Activated gamma-delta T cell treated with anti-CD3 and anti-CD28 coated beads, Interleukin-2, amount 50 U/mL, for 16 hours (primary cell): ENCODE results near the gene KLHL21.

Experiments used
- DNase-seq: peaks from one replicate; pipeline ENCODE4 v3.0.0-alpha.2; 2020; ENCODE audit warnings: low read depth

KLHL21 gene

GRCh38 chr1:6547301-6547700, 55.4 kb downstream of the KLHL21 start:
- DNase-seq, result no peak

GRCh38 chr1:6546326-6546725, 56.3 kb downstream of the KLHL21 start:
- DNase-seq, result no peak

- no peak for DNase-seq
These were observed 57.2 kb downstream of the KLHL21 start for GRCh38 chr1:6545276-6546112.

GRCh38 chr1:6544831-6545230, 57.8 kb downstream of the KLHL21 start:
- DNase-seq, result no peak
